H9 (cell line): Measurements from ENCODE around the gene MGST2. TPM values are rescaled to one million over a fixed set of nuclear protein-coding genes. Genes with fewer than 3 reads are reported as not detected.

Experiments
- DNase-seq: peaks from one replicate; pipeline ENCODE4 v3.0.0-alpha.2; 2017
- H2AFZ ChIP-seq: one replicate; pipeline ENCODE4 v1.6.1; 2013; ENCODE audit warnings: mild to moderate bottlenecking, low read length, control low read depth, moderate library complexity
- H2AK5ac ChIP-seq: 2 replicates; pipeline ENCODE4 v1.6.1; 2013; ENCODE audit warnings: low read length, control low read depth, mixed read lengths; ENCODE audit not compliant: insufficient read length
- H2BK120ac ChIP-seq: one replicate; pipeline ENCODE4 v1.6.1; 2013; ENCODE audit warnings: low read depth, mild to moderate bottlenecking, low read length, control low read depth, inconsistent platforms; ENCODE audit not compliant: poor library complexity, severe bottlenecking
- H2BK12ac ChIP-seq: 2 replicates; pipeline ENCODE4 v1.6.1; 2013; ENCODE audit warnings: low read length, control low read depth, mixed read lengths, low read depth; ENCODE audit not compliant: insufficient read length
- H2BK15ac ChIP-seq: 2 replicates; pipeline ENCODE4 v1.6.1; 2013; ENCODE audit warnings: low read depth, low read length, control low read depth
- H2BK20ac ChIP-seq: one replicate; pipeline ENCODE4 v1.6.1; 2013; ENCODE audit warnings: low read depth, mild to moderate bottlenecking, low read length, control low read depth, inconsistent platforms; ENCODE audit not compliant: poor library complexity, severe bottlenecking
- H2BK5ac ChIP-seq: 2 replicates; pipeline ENCODE4 v1.6.1; 2013; ENCODE audit warnings: low read length, control low read depth, mixed read lengths; ENCODE audit not compliant: insufficient read length
- H3K14ac ChIP-seq: 2 replicates; pipeline ENCODE4 v1.6.1; 2013; ENCODE audit warnings: low read length, control low read depth; ENCODE audit not compliant: insufficient read depth
- H3K18ac ChIP-seq: 2 replicates; pipeline ENCODE4 v1.6.1; 2013; ENCODE audit warnings: low read depth, mild to moderate bottlenecking, mixed read lengths, low read length, control low read depth; ENCODE audit not compliant: insufficient read length
- H3K23ac ChIP-seq: 2 replicates; pipeline ENCODE4 v1.6.1; 2013; ENCODE audit warnings: low read length, control low read depth, mixed read lengths, low read depth; ENCODE audit not compliant: insufficient read length
- H3K23me2 ChIP-seq: 2 replicates; pipeline ENCODE4 v1.6.1; 2013; ENCODE audit warnings: low read depth, mild to moderate bottlenecking, mixed read lengths, low read length, control low read depth; ENCODE audit not compliant: insufficient read length, poor library complexity, severe bottlenecking
- H3K27ac ChIP-seq: 2 replicates; pipeline ENCODE4 v1.5.1; 2013; ENCODE audit warnings: low read length, control low read depth, mixed read lengths, low read depth; ENCODE audit not compliant: insufficient read length
- H3K27me3 ChIP-seq: 2 replicates; pipeline ENCODE4 v1.6.1; 2013; ENCODE audit warnings: low read length, control low read depth, inconsistent platforms; ENCODE audit not compliant: insufficient read depth
- H3K4ac ChIP-seq: 2 replicates; pipeline ENCODE4 v1.6.1; 2013; ENCODE audit warnings: low read depth, mild to moderate bottlenecking, control low read depth, inconsistent platforms, low read length, moderate library complexity
- H3K4me1 ChIP-seq: 2 replicates; pipeline ENCODE4 v1.6.1; 2013; ENCODE audit warnings: low read length, control low read depth, inconsistent platforms; ENCODE audit not compliant: insufficient read depth
- H3K4me2 ChIP-seq: 2 replicates; pipeline ENCODE4 v1.6.1; 2013; ENCODE audit warnings: low read length, control low read depth, mixed read lengths; ENCODE audit not compliant: insufficient read length, insufficient read depth
- H3K56ac ChIP-seq: 2 replicates; pipeline ENCODE4 v1.6.1; 2013; ENCODE audit warnings: low read depth, mild to moderate bottlenecking, mixed read lengths, low read length, control low read depth; ENCODE audit not compliant: insufficient read length
- H3K79me1 ChIP-seq: 2 replicates; pipeline ENCODE4 v1.6.1; 2013; ENCODE audit warnings: low read depth, mild to moderate bottlenecking, moderate library complexity, low read length, control low read depth, inconsistent platforms; ENCODE audit not compliant: insufficient read depth, poor library complexity, severe bottlenecking
- H3K79me2 ChIP-seq: 2 replicates; pipeline ENCODE4 v1.6.1; 2013; ENCODE audit warnings: low read length, control low read depth, inconsistent platforms; ENCODE audit not compliant: insufficient read depth
- H3K9ac ChIP-seq: 2 replicates; pipeline ENCODE4 v1.6.1; 2013; ENCODE audit warnings: low read length, control low read depth, mixed read lengths; ENCODE audit not compliant: insufficient read length; ENCODE audit errors: extremely low read depth
- H3K9me3 ChIP-seq: one replicate; pipeline ENCODE4 v1.6.1; 2013; ENCODE audit warnings: low read depth, low read length, inconsistent platforms; ENCODE audit not compliant: control insufficient read depth
- H3T11ph ChIP-seq: one replicate; pipeline ENCODE4 v1.6.1; 2013; ENCODE audit warnings: mild to moderate bottlenecking, low read length, control low read depth, inconsistent platforms
- H4K20me1 ChIP-seq: one replicate; pipeline ENCODE4 v1.6.1; 2013; ENCODE audit not compliant: control insufficient read depth, insufficient read length, insufficient read depth
- H4K5ac ChIP-seq: 2 replicates; pipeline ENCODE4 v1.6.1; 2013; ENCODE audit warnings: low read depth, mild to moderate bottlenecking, mixed read lengths, low read length, control low read depth; ENCODE audit not compliant: insufficient read length
- H4K8ac ChIP-seq: replicated peaks from 2 replicates; pipeline ENCODE4 v1.6.1; 2013; ENCODE audit warnings: low read length, control low read depth, mixed read lengths, low read depth; ENCODE audit not compliant: insufficient read length
- H4K91ac ChIP-seq: 2 replicates; pipeline ENCODE4 v1.6.1; 2013; ENCODE audit warnings: low read depth, mild to moderate bottlenecking, moderate library complexity, mixed read lengths, low read length, control low read depth; ENCODE audit not compliant: insufficient read length
- H3K27ac Mint-ChIP-seq, 3 experiments: 2 replicates in 2 of 3; 3 replicates in 1 of 3; pipeline ENCODE4 v1.8.0; 2020 to 2021; ENCODE audit warnings: mixed read lengths in 3 of 3, mild to moderate bottlenecking in 1 of 3, moderate library complexity in 1 of 3
- H3K27me3 Mint-ChIP-seq: 2 replicates; pipeline ENCODE4 v1.8.0; 2021; ENCODE audit warnings: low read depth, mild to moderate bottlenecking, moderate library complexity, mixed read lengths
- H3K36me3 Mint-ChIP-seq, 3 experiments: 2 replicates in 2 of 3; 3 replicates in 1 of 3; pipeline ENCODE4 v1.8.0; 2020 to 2021; ENCODE audit warnings: low read depth in 3 of 3, mixed read lengths in 3 of 3; ENCODE audit not compliant: insufficient read depth in 1 of 3
- H3K4me1 Mint-ChIP-seq, 2 experiments: 2 replicates each; pipeline ENCODE4 v1.8.0; 2020; ENCODE audit warnings: mixed read lengths in 2 of 2
- H3K4me3 Mint-ChIP-seq, 2 experiments: 2 replicates in 1 of 2; 3 replicates in 1 of 2; pipeline ENCODE4 v1.8.0; 2020 to 2021; ENCODE audit warnings: mild to moderate bottlenecking in 2 of 2, mixed read lengths in 2 of 2, moderate library complexity in 1 of 2
- H3K9me3 Mint-ChIP-seq, 2 experiments: 2 replicates in 1 of 2; 3 replicates in 1 of 2; pipeline ENCODE4 v1.8.0; 2020; ENCODE audit warnings: mild to moderate bottlenecking in 2 of 2, mixed read lengths in 2 of 2, moderate library complexity in 1 of 2
- WGBS: extraction: QIAGEN DNeasy Blood & Tissue Kit; methylation state at CpG from one replicate; pipeline ENCODE4 v1.1.7; 2013; ENCODE audit warnings: missing lambda C conversion rate, low lambda C conversion rate, mixed read lengths; ENCODE audit not compliant: insufficient read length; ENCODE audit errors: extremely low coverage; 5-methylcytosine and 5-hydroxymethylcytosine counted together
- total RNA-seq: library from RNA; stranded (reverse); gene quantifications from 2 replicates; pipeline ENCODE4 v1.2.1, GENCODE V29; 2021
- TF ChIP-seq, protein P1 (sequence below): fragments of 200-600 bp; sonication (generic); conservative IDR thresholded peaks from 3 replicates; pipeline ENCODE4 v1.8.0; 2021; ENCODE audit warnings: antibody characterized with exemption, mild to moderate bottlenecking

MGST2 gene
- total RNA-seq, 1 experiment from 2014 or later = 6.4 TPM

- TF ChIP-seq, protein P1, sequence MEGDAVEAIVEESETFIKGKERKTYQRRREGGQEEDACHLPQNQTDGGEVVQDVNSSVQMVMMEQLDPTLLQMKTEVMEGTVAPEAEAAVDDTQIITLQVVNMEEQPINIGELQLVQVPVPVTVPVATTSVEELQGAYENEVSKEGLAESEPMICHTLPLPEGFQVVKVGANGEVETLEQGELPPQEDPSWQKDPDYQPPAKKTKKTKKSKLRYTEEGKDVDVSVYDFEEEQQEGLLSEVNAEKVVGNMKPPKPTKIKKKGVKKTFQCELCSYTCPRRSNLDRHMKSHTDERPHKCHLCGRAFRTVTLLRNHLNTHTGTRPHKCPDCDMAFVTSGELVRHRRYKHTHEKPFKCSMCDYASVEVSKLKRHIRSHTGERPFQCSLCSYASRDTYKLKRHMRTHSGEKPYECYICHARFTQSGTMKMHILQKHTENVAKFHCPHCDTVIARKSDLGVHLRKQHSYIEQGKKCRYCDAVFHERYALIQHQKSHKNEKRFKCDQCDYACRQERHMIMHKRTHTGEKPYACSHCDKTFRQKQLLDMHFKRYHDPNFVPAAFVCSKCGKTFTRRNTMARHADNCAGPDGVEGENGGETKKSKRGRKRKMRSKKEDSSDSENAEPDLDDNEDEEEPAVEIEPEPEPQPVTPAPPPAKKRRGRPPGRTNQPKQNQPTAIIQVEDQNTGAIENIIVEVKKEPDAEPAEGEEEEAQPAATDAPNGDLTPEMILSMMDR = no peak
- no peak overlapping the region for H3K9ac ChIP-seq
- H4K91ac ChIP-seq = no peak overlapping the region
- H3K4me1 ChIP-seq = peaks cover 3% of the 10 kb centered on the region
- no peak overlapping the region for H4K8ac ChIP-seq
- no peak overlapping the region for H3T11ph ChIP-seq
- H3K56ac ChIP-seq = no peak overlapping the region
- H2BK20ac ChIP-seq = no peak overlapping the region
- no peak overlapping the region for H2BK120ac ChIP-seq
- no peak overlapping the region for H2BK12ac ChIP-seq
- no peak overlapping the region for H2BK15ac ChIP-seq
- no peaks in the 10 kb centered on the region for H4K20me1 ChIP-seq
- H3K27me3 ChIP-seq = no peaks in the 10 kb centered on the region
- H2AFZ ChIP-seq = no peak overlapping the region
- Mint-ChIP-seq H3K4me1 (peaks cover 17 to 23% of the 10 kb centered on the region in 2 experiments), H3K4me3 (no peak overlapping the region), H3K27me3 (peaks cover 24% of the 10 kb centered on the region), H3K9me3 (no peaks in the 10 kb centered on the region), H3K27ac (0 out of 7 replicates have a peak overlapping the region, but pooled peaks of 1 of the 3 experiments have one; percentile 24), H3K36me3 (no peaks in the 10 kb centered on the region)
- H3K27ac ChIP-seq = no peak overlapping the region
- H3K23me2 ChIP-seq = no peaks in the 10 kb centered on the region
- H2AK5ac ChIP-seq = no peak overlapping the region
- no CpG with 5 or more reads among the region's 2 CpGs for WGBS
- H3K18ac ChIP-seq = no peak overlapping the region
- no peak overlapping the region for H2BK5ac ChIP-seq
- H3K23ac ChIP-seq = no peak overlapping the region
- no peak overlapping the region for H3K4me2 ChIP-seq
- H3K4ac ChIP-seq = no peak overlapping the region
- no peaks in the 10 kb centered on the region for H3K9me3 ChIP-seq
- no peak overlapping the region for H4K5ac ChIP-seq
- no peak overlapping the region for H3K14ac ChIP-seq
- no peaks in the 10 kb centered on the region for H3K79me1 ChIP-seq
- no peaks in the 10 kb centered on the region for H3K79me2 ChIP-seq
- DNase-seq = no peak
These were observed 6.8 kb upstream of the MGST2 start for GRCh38 chr4:139658586-139659382.
